ENCODE results near the gene TPBG.

Gene TPBG

DNA sequence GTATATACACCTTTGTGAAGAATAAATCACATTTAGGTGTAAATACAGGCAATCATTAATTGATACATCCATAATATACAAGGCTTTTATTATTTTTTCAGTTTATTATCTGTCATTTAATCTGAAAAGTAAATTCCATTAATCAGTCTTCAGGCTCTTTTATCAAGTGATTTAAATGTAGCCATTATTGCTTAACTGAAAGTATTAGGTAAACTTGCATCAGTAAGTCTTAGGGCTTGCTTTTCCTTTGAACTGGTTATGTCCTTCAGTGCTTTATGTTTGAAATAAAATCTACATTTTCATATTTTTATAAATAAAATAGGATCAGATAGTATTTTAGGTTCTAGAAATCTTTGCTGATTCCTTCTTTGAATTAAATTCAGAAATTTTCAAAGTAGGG is 4.1 kb downstream of the TPBG start:
- TF ChIP-seq ZNF660 (tag by site-specific recombination; IDR thresholded peaks at IDR 0.05), result 0 out of 2 replicates have a peak, but pooled peaks have one; percentile 38
- TF ChIP-seq ZSCAN30 (tag by site-specific recombination; IDR thresholded peaks at IDR 0.05), result no peak
- ChIA-PET CTCF (interaction anchor here (0.6 kb wide), 2 partner anchors 613 to 688 kb away, joined by 3 read pairs; no protein-coding TSS in a partner anchor), POLR2A (no interaction called here)
- Histone ChIP-seq H3K9me3 (ENCODE audit: control insufficient read depth, insufficient read depth, low read depth, low read length) (no peaks in the 10 kb centered on the region), H3K4me3 (ENCODE audit: low read depth, low read length) (no peak overlapping the region), H3K36me3 (ENCODE audit: control insufficient read depth in 2 of 2, insufficient read depth in 1 of 2, low read length in 2 of 2) (peaks cover 0 to 15% of the 10 kb centered on the region in 2 experiments; a peak in 2 of 3 replicates), H3K4me1 (ENCODE audit: control insufficient read depth, insufficient read depth, low read length) (peaks cover 8% of the 10 kb centered on the region), H3K27ac (ENCODE audit: extremely low read depth, low read depth, low read length) (no peak overlapping the region)

DNA sequence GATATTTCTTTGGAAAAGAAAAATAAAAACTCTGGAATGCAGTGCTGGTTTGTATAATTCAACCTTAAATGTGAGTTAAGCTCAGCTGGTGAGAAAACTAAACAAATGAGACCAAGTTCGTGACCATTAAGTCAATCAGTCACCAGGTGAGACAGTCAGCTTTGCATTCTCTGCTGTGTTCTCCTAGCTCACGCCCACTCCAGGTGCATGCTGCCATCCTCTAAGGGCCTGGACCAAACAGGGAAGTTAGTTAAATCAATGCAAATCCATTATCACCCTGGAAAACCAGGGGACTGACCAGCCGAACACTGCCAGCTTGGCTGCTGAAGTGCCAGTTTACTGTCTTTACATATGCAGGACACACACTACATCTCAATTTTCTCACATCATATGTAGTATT is 7.2 kb downstream of the TPBG start:
- POLR2A ChIA-PET, result no interaction called here
- H3K4me3 ChIP-seq (ENCODE audit: low read depth, low read length), result no peak overlapping the region
- H3K36me3 ChIP-seq (ENCODE audit: control insufficient read depth in 2 of 2, insufficient read depth in 1 of 2, low read length in 2 of 2), result peaks cover 0 to 8% of the 10 kb centered on the region in 2 experiments; a peak in 2 of 3 replicates
- peaks cover 8% of the 10 kb centered on the region for H3K4me1 ChIP-seq (ENCODE audit: control insufficient read depth, insufficient read depth, low read length)
- TF ChIP-seq KLF8 (tag by site-specific recombination; IDR thresholded peaks at IDR 0.05) (no peak), ZFP69B (tag by site-specific recombination; IDR thresholded peaks at IDR 0.05) (no peak), ZNF701 (tag by site-specific recombination; IDR thresholded peaks at IDR 0.05) (no peak), ZNF426 (tag by site-specific recombination; IDR thresholded peaks at IDR 0.05) (no peak), ZNF664 (tag by site-specific recombination; IDR thresholded peaks at IDR 0.05) (no peak), ZBTB7A (tag by site-specific recombination; IDR thresholded peaks at IDR 0.05; ENCODE audit: low read depth) (no peak), ZNF423 (tag by site-specific recombination; IDR thresholded peaks at IDR 0.05) (no peak), ZNF514 (tag by site-specific recombination; IDR thresholded peaks at IDR 0.05) (no peak), ZNF23 (tag by site-specific recombination; IDR thresholded peaks at IDR 0.05; ENCODE audit: borderline replicate concordance) (no peak), ZNF202 (tag by site-specific recombination; IDR thresholded peaks at IDR 0.05; ENCODE audit: borderline replicate concordance) (no peak), ZNF311 (tag by site-specific recombination; IDR thresholded peaks at IDR 0.05; ENCODE audit: borderline replicate concordance) (no peak), ZNF624 (tag by site-specific recombination; IDR thresholded peaks at IDR 0.05) (no peak), ZNF621 (tag by site-specific recombination; IDR thresholded peaks at IDR 0.05) (no peak), ZNF707 (tag by site-specific recombination; IDR thresholded peaks at IDR 0.05) (no peak), ZNF248 (tag by site-specific recombination; IDR thresholded peaks at IDR 0.05) (no peak), TCF7L2 (IDR thresholded peaks at IDR 0.05; ENCODE audit: borderline replicate concordance, low read depth, low read length) (no peak)
- TF ChIP-seq, protein P1, sequence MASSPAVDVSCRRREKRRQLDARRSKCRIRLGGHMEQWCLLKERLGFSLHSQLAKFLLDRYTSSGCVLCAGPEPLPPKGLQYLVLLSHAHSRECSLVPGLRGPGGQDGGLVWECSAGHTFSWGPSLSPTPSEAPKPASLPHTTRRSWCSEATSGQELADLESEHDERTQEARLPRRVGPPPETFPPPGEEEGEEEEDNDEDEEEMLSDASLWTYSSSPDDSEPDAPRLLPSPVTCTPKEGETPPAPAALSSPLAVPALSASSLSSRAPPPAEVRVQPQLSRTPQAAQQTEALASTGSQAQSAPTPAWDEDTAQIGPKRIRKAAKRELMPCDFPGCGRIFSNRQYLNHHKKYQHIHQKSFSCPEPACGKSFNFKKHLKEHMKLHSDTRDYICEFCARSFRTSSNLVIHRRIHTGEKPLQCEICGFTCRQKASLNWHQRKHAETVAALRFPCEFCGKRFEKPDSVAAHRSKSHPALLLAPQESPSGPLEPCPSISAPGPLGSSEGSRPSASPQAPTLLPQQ (tag by site-specific recombination; IDR thresholded peaks at IDR 0.05), result no peak
- TF ChIP-seq, protein P2, sequence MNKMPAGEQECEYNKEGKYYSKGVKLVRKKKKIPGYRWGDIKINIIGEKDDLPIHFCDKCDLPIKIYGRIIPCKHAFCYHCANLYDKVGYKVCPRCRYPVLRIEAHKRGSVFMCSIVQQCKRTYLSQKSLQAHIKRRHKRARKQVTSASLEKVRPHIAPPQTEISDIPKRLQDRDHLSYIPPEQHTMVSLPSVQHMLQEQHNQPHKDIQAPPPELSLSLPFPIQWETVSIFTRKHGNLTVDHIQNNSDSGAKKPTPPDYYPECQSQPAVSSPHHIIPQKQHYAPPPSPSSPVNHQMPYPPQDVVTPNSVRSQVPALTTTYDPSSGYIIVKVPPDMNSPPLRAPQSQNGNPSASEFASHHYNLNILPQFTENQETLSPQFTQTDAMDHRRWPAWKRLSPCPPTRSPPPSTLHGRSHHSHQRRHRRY (tag by site-specific recombination; IDR thresholded peaks at IDR 0.05), result no peak
- TF ChIP-seq, protein P3, sequence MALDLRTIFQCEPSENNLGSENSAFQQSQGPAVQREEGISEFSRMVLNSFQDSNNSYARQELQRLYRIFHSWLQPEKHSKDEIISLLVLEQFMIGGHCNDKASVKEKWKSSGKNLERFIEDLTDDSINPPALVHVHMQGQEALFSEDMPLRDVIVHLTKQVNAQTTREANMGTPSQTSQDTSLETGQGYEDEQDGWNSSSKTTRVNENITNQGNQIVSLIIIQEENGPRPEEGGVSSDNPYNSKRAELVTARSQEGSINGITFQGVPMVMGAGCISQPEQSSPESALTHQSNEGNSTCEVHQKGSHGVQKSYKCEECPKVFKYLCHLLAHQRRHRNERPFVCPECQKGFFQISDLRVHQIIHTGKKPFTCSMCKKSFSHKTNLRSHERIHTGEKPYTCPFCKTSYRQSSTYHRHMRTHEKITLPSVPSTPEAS (tag by site-specific recombination; IDR thresholded peaks at IDR 0.05), result no peak
- CTCF ChIA-PET, result interaction anchor here (0.6 to 1.3 kb wide), 3 partner anchors 368 to 687 kb away, joined by 4 read pairs; no protein-coding TSS in a partner anchor
- H3K9me3 ChIP-seq (ENCODE audit: control insufficient read depth, insufficient read depth, low read depth, low read length), result no peaks in the 10 kb centered on the region
- no peak overlapping the region for H3K27ac ChIP-seq (ENCODE audit: extremely low read depth, low read depth, low read length)

Measured in HEK293 (cell line).